ENCODE measurements around the gene PRDX3. TPM values are rescaled to one million over a fixed set of nuclear protein-coding genes. Genes with fewer than 3 reads are reported as not detected.

The PRDX3 gene
- total and polyA plus RNA-seq, 2 experiments from 2014 or later, result 116 to 413 TPM

DNA sequence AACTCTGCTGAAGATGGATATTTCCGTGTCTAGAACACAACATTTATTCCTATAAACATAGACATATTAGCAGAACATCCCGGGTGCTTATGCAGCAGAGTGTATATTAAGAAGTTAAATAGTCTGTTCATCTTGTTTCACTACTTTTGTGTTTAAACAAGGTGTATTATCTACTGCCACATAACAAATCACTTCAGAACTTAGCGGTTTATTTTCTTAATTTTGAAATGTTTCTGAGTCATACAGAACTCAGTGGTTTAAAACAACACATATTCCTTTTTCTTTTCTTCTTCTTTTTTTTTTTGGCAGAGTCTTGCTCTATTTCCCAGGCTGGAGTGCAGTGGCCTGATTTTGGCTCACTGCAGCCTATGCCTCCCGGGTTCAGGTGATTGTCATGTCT, 48.9 kb downstream of the PRDX3 start:
- no peak for DNase-seq (ENCODE audit: low read depth in 1 of 2, low spot score in 1 of 2)
- TF ChIP-seq, protein P1, sequence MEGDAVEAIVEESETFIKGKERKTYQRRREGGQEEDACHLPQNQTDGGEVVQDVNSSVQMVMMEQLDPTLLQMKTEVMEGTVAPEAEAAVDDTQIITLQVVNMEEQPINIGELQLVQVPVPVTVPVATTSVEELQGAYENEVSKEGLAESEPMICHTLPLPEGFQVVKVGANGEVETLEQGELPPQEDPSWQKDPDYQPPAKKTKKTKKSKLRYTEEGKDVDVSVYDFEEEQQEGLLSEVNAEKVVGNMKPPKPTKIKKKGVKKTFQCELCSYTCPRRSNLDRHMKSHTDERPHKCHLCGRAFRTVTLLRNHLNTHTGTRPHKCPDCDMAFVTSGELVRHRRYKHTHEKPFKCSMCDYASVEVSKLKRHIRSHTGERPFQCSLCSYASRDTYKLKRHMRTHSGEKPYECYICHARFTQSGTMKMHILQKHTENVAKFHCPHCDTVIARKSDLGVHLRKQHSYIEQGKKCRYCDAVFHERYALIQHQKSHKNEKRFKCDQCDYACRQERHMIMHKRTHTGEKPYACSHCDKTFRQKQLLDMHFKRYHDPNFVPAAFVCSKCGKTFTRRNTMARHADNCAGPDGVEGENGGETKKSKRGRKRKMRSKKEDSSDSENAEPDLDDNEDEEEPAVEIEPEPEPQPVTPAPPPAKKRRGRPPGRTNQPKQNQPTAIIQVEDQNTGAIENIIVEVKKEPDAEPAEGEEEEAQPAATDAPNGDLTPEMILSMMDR (IDR thresholded peaks at IDR 0.05; ENCODE audit: low read depth, low read length), result no peak
- Histone ChIP-seq H3K4me3 (no peak overlapping the region), H3K36me3 (peaks cover 25% of the 10 kb centered on the region), H3K27me3 (no peaks in the 10 kb centered on the region), H3K27ac (no peak overlapping the region), H3K9me3 (ENCODE audit: low read depth) (no peaks in the 10 kb centered on the region), H3K4me1 (ENCODE audit: low read depth) (no peaks in the 10 kb centered on the region)

DNA sequence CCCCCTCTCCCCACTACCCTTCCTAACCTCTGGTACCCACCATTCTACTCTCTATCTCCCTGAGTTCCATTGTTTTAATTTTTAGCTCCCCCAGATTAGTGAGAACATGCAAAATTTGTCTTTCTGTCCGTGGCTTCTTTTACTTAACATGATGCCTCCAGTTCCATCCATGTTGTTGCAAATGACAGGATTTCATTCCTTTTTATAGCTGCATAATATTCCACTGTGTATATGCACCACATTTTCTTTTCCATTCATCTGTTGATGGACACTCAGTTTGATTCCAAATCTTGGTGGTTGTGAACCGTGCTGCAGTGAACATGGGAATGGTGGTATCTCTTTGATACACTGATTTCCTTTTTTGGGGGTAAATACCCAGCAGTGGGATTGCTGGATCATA, 52.7 kb downstream of the PRDX3 start:
- peaks cover 35% of the 10 kb centered on the region for H3K36me3 ChIP-seq
- H3K27ac ChIP-seq, result no peak overlapping the region
- no peak overlapping the region for H3K4me3 ChIP-seq
- no peaks in the 10 kb centered on the region for H3K27me3 ChIP-seq
- no peaks in the 10 kb centered on the region for H3K9me3 ChIP-seq (ENCODE audit: low read depth)
- TF ChIP-seq, protein P1 (IDR thresholded peaks at IDR 0.05; ENCODE audit: low read depth, low read length), result no peak
- DNase-seq (ENCODE audit: low read depth in 1 of 2, low spot score in 1 of 2), result no peak
- no peaks in the 10 kb centered on the region for H3K4me1 ChIP-seq (ENCODE audit: low read depth)

DNA sequence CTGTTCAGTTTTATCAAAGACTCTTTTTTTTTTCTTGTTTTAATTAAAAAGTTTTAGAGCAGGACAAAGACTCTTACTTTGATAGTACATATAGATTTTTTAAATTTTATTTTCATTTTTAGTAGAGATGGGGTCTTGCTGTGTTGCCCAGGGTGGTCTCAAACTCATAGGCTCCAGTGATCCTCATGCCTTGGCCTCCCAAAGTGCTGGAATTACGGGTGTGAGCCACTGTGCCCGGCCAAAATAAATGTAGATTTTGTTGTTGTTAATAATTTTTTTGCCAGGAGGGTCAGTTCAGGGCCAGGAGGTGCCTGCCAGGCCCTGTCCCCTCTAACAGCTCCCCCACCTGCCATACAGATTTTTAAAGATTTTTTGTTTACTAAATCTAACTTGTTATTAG, 57.7 kb downstream of the PRDX3 start:
- Histone ChIP-seq H3K4me3 (no peak overlapping the region), H3K36me3 (peaks cover 32% of the 10 kb centered on the region), H3K9me3 (ENCODE audit: low read depth) (no peaks in the 10 kb centered on the region), H3K27ac (peak overlapping the region; percentile 67), H3K27me3 (no peaks in the 10 kb centered on the region), H3K4me1 (ENCODE audit: low read depth) (peaks cover 3% of the 10 kb centered on the region)
- TF ChIP-seq, protein P1 (IDR thresholded peaks at IDR 0.05; ENCODE audit: low read depth, low read length), result no peak
- no peak for DNase-seq (ENCODE audit: low read depth in 1 of 2, low spot score in 1 of 2)

DNA sequence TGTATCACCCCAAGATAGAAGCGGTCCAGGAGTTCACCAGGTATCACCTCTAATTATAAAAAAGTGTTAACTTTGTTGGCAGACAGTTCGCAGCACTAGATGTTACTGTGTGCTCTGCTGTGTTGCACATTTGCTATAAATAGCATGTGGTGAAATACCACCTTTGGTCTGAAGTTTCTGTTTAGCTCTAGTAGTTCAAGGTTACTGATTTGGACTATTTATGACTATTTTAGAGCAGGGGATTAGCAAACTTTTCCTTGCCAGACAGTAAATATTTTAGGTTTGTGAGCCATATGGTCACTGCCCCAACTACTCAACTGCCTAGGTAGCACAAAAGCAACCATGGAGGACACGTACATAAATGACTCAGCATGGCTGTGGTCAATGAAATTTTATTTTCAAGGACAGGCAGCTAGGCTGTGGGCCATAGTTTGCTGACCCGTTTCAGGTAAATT, 58.2 kb downstream of the PRDX3 start:
- peak overlapping the region; percentile 67 for H3K27ac ChIP-seq
- TF ChIP-seq, protein P1 (IDR thresholded peaks at IDR 0.05; ENCODE audit: low read depth, low read length), result no peak
- H3K4me1 ChIP-seq (ENCODE audit: low read depth), result peaks cover 3% of the 10 kb centered on the region
- DNase-seq (ENCODE audit: low read depth in 1 of 2, low spot score in 1 of 2), result peak in 1 of 2 donors; percentile 10
- no peaks in the 10 kb centered on the region for H3K27me3 ChIP-seq
- H3K4me3 ChIP-seq, result no peak overlapping the region
- peaks cover 31% of the 10 kb centered on the region for H3K36me3 ChIP-seq
- no peaks in the 10 kb centered on the region for H3K9me3 ChIP-seq (ENCODE audit: low read depth)

GRCh38 chr10:119119400-119119799, 59.2 kb downstream of the PRDX3 start:
- Histone ChIP-seq H3K36me3 (peaks cover 28% of the 10 kb centered on the region), H3K27me3 (no peaks in the 10 kb centered on the region), H3K9me3 (ENCODE audit: low read depth) (no peaks in the 10 kb centered on the region), H3K27ac (no peak overlapping the region), H3K4me1 (ENCODE audit: low read depth) (peaks cover 3% of the 10 kb centered on the region), H3K4me3 (no peak overlapping the region)
- DNase-seq (ENCODE audit: low read depth in 1 of 2, low spot score in 1 of 2), result no peak
- TF ChIP-seq, protein P1 (IDR thresholded peaks at IDR 0.05; ENCODE audit: low read depth, low read length), result no peak

DNA sequence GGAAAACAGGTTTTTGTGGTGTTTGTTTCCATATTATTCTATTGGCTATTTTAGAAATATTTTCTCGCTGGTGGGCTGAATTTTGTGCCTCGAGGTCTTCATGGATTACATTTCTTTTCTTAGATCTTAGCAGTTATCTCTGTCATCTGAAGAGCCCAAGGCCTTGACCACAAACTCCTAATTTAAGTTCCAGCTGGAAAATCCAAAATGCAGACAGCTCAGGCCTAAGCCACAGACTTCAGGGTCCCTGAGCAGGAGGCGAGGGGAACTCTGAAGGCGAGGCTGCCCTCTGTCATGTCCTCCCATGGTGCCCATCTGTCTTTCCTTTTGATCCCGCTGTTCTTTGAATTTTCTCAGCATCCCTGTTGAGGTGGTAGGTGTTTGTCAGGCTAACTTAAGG, 60.4 kb downstream of the PRDX3 start:
- no peak for DNase-seq (ENCODE audit: low read depth in 1 of 2, low spot score in 1 of 2)
- no peak overlapping the region for H3K27ac ChIP-seq
- peaks cover 3% of the 10 kb centered on the region for H3K4me1 ChIP-seq (ENCODE audit: low read depth)
- H3K4me3 ChIP-seq, result no peak overlapping the region
- H3K27me3 ChIP-seq, result no peaks in the 10 kb centered on the region
- TF ChIP-seq, protein P1 (IDR thresholded peaks at IDR 0.05; ENCODE audit: low read depth, low read length), result no peak
- H3K36me3 ChIP-seq, result peaks cover 30% of the 10 kb centered on the region
- H3K9me3 ChIP-seq (ENCODE audit: low read depth), result no peaks in the 10 kb centered on the region
